K562 (cell line): Measurements from ENCODE around the gene NAPA.

Experiments used
- DPF2 ChIP-seq: fragments of 450-650 bp; IDR thresholded peaks from 2 replicates; pipeline ENCODE4 v1.6.1; 2016
- EP300 ChIP-seq: IDR thresholded peaks from 2 replicates; pipeline ENCODE4 v1.6.1; 2012; ENCODE audit warnings: low read length, improper control_type of control experiment
- EZH2 ChIP-seq: IDR thresholded peaks from 2 replicates; pipeline ENCODE4 v1.6.1; 2012; ENCODE audit warnings: low read depth, mild to moderate bottlenecking, inconsistent platforms, low read length, borderline replicate concordance
- FOXK1 ChIP-seq: sonication (generic); formaldehyde crosslinking; IDR thresholded peaks from 2 replicates; pipeline ENCODE4 v1.8.0; 2022; ENCODE audit warnings: missing genetic modification reagents, mild to moderate bottlenecking, borderline replicate concordance
- FOXM1 ChIP-seq, 2 experiments: fragments of 450-650 bp in 1 of 2; sonication (generic) in 1 of 2; formaldehyde crosslinking in 1 of 2; IDR thresholded peaks; 2 replicates each; pipeline versions ENCODE4 v1.6.1 to v1.9.0; 2017 to 2022; ENCODE audit warnings: low read depth in 2 of 2, mild to moderate bottlenecking in 2 of 2, missing genetic modification reagents in 1 of 2, moderate library complexity in 1 of 2
- HCFC1 ChIP-seq: IDR thresholded peaks from 2 replicates; pipeline ENCODE4 v1.6.1; 2012; ENCODE audit warnings: low read depth, low read length, improper control_type of control experiment
- NCOA4 ChIP-seq: fragments of 450-650 bp; IDR thresholded peaks from 2 replicates; pipeline ENCODE4 v1.6.1; 2018; ENCODE audit warnings: mild to moderate bottlenecking; ENCODE audit not compliant: partially characterized antibody
- SREBF1 ChIP-seq: fragments of 150-350 bp; IDR thresholded peaks from 2 replicates; pipeline ENCODE4 v1.6.1; 2014; ENCODE audit warnings: antibody characterized with exemption, low read depth, low read length, borderline replicate concordance
- YY1 ChIP-seq, 3 experiments: IDR thresholded peaks; 2 replicates each; pipeline ENCODE4 v1.6.1; 2011; ENCODE audit warnings: low read length in 2 of 3, mild to moderate bottlenecking in 2 of 3, moderate library complexity in 2 of 3, borderline replicate concordance in 1 of 3, control low read depth in 1 of 3, low read depth in 1 of 3; ENCODE audit not compliant: insufficient read depth in 3 of 3, insufficient replicate concordance in 2 of 3, control insufficient read depth in 1 of 3, insufficient read length in 1 of 3; ENCODE audit errors: extremely low read depth in 1 of 3
- TF ChIP-seq, protein P1 (sequence below), 2 experiments: fragments of 450-650 bp; conservative IDR thresholded peaks; 2 replicates each; pipeline ENCODE4 v1.6.1; 2017; ENCODE audit warnings: mild to moderate bottlenecking in 2 of 2, moderate library complexity in 2 of 2

DNA sequence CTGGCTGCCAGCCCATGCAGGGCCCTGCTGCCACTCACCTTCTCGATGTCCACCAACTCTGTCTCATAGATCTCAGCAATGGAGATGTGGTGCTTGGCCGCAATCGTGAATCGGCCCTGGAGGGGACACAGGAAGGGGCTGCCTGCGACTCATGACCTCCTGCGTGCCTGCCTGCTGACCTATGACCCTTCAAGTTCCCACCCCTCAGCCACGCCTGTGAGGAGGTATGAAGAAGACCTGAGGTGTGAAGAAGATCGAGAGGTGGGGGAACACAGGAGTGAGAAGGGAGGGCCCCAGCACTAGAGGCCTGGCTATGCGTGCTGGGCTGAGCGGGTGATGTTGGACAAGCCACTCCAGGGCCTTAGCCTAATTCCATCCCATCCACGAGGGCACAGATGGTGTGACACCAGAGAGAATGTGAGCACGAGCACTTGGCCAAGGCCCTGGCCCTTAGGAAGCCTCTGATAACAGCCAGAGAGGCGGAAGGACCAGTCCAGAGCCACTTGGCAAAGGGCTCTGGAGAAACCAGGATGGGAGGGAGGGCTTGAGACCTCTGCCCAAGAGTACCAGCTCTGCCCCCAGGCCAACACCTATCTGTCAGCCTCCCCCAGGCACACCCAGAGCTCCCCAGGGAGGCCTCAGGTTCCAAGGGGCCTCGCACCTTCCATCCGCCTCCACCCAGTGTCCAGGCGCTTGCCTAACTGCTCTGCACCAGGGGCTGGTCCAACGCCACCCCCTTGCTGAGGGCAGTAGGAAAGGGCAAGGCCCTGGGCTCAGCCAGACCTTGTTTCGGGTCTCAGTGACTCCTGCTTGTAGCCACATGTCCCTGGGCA, 21.3 kb downstream of the NAPA start:
- TF ChIP-seq DPF2, result no peak
- TF ChIP-seq, protein P1, sequence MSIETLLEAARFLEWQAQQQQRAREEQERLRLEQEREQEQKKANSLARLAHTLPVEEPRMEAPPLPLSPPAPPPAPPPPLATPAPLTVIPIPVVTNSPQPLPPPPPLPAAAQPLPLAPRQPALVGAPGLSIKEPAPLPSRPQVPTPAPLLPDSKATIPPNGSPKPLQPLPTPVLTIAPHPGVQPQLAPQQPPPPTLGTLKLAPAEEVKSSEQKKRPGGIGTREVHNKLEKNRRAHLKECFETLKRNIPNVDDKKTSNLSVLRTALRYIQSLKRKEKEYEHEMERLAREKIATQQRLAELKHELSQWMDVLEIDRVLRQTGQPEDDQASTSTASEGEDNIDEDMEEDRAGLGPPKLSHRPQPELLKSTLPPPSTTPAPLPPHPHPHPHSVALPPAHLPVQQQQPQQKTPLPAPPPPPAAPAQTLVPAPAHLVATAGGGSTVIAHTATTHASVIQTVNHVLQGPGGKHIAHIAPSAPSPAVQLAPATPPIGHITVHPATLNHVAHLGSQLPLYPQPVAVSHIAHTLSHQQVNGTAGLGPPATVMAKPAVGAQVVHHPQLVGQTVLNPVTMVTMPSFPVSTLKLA (conservative IDR thresholded peaks at IDR 0.05), result no peak
- TF ChIP-seq FOXK1 (CRISPR knock-in tag), result no peak
- TF ChIP-seq YY1 (IDR thresholded peaks at IDR 0.05; ENCODE audit: borderline replicate concordance in 1 of 3, control insufficient read depth in 1 of 3, extremely low read depth in 1 of 3, insufficient read depth in 3 of 3, insufficient read length in 1 of 3, insufficient replicate concordance in 2 of 3, low read depth in 1 of 3, low read length in 2 of 3), result no peak
- TF ChIP-seq FOXM1 (IDR thresholded peaks at IDR 0.05; ENCODE audit: low read depth), result no peak
- no peak for TF ChIP-seq FOXM1 (CRISPR knock-in tag; IDR thresholded peaks at IDR 0.05; ENCODE audit: low read depth)
- no peak for TF ChIP-seq EZH2
- TF ChIP-seq NCOA4, result no peak
- TF ChIP-seq SREBF1, result no peak
- no peak for TF ChIP-seq HCFC1
- TF ChIP-seq EP300, result no peak
